Measurements from ENCODE around the gene DNAJB8.

GRCh38 chr3:128489927-128490649 lies 23.4 kb upstream of the DNAJB8 start:
- TF ChIP-seq, protein P1, sequence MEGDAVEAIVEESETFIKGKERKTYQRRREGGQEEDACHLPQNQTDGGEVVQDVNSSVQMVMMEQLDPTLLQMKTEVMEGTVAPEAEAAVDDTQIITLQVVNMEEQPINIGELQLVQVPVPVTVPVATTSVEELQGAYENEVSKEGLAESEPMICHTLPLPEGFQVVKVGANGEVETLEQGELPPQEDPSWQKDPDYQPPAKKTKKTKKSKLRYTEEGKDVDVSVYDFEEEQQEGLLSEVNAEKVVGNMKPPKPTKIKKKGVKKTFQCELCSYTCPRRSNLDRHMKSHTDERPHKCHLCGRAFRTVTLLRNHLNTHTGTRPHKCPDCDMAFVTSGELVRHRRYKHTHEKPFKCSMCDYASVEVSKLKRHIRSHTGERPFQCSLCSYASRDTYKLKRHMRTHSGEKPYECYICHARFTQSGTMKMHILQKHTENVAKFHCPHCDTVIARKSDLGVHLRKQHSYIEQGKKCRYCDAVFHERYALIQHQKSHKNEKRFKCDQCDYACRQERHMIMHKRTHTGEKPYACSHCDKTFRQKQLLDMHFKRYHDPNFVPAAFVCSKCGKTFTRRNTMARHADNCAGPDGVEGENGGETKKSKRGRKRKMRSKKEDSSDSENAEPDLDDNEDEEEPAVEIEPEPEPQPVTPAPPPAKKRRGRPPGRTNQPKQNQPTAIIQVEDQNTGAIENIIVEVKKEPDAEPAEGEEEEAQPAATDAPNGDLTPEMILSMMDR (conservative IDR thresholded peaks at IDR 0.05; ENCODE audit: low read length): no peak
- no peak for TF ChIP-seq EZH2phosphoT487 (IDR thresholded peaks at IDR 0.05; ENCODE audit: borderline replicate concordance, low read depth, low read length)
